Thymus (tissue), 11 donors: ENCODE measurements around the gene FBXL4. TPM values are rescaled to one million over a fixed set of nuclear protein-coding genes. Genes with fewer than 3 reads are reported as not detected.
A peak's percentile ranks its signal among the peaks of the same experiment; 100 is the strongest.

ENCODE experiments used
- DNase-seq, 9 donors: peaks; one replicate each; pipeline ENCODE4 v3.0.0-alpha.2; 2013; ENCODE audit warnings: low spot score in 9 of 9, low read depth in 6 of 9, missing footprints in 1 of 9
- H3K27ac ChIP-seq, 2 donors: one replicate each; pipeline ENCODE4 v1.5.1; 2013; ENCODE audit warnings: control low read depth in 1 of 2, low read depth in 1 of 2, low read length in 1 of 2, mild to moderate bottlenecking in 1 of 2, moderate library complexity in 1 of 2
- H3K27me3 ChIP-seq, 2 donors: one replicate each; pipeline ENCODE4 v1.5.1; 2013; ENCODE audit warnings: low read length in 1 of 2; ENCODE audit not compliant: control insufficient read depth in 2 of 2, insufficient read depth in 1 of 2
- H3K36me3 ChIP-seq, 2 donors: one replicate each; pipeline ENCODE4 v1.5.1; 2013; ENCODE audit warnings: low read length in 1 of 2, mild to moderate bottlenecking in 1 of 2, moderate library complexity in 1 of 2; ENCODE audit not compliant: control insufficient read depth in 2 of 2, insufficient read depth in 2 of 2
- H3K4me1 ChIP-seq, 2 donors: one replicate each; pipeline ENCODE4 v1.5.1; 2013; ENCODE audit warnings: low read length in 2 of 2; ENCODE audit not compliant: control insufficient read depth in 2 of 2, insufficient read depth in 2 of 2
- H3K4me3 ChIP-seq, 2 donors: one replicate each; pipeline ENCODE4 v1.5.1; 2013; ENCODE audit warnings: low read length in 2 of 2, control low read depth in 1 of 2, mild to moderate bottlenecking in 1 of 2
- H3K9me3 ChIP-seq, 2 donors: one replicate each; pipeline ENCODE4 v1.5.1; 2013; ENCODE audit warnings: low read length in 1 of 2, mild to moderate bottlenecking in 1 of 2; ENCODE audit not compliant: control insufficient read depth in 2 of 2, insufficient read depth in 1 of 2
- WGBS: extraction: QIAGEN DNeasy Blood & Tissue Kit; methylation state at CpG from one replicate; pipeline ENCODE4 v1.1.7; 2013; 5-methylcytosine and 5-hydroxymethylcytosine counted together
- polyA plus RNA-seq: library from polyadenylated mRNA; stranded (reverse); fragments of 200-250 nt; gene quantifications from one replicate; pipeline ENCODE4 v1.2.3, GENCODE V29; 2013
- total RNA-seq: library from RNA; stranded (reverse); fragments of 120-200 nt; gene quantifications from one replicate; pipeline ENCODE4 v1.2.4, GENCODE V29; 2013
- donor health status: healthy.

The FBXL4 gene
- total and polyA plus RNA-seq, 2 donors: 10.7 to 13.5 TPM

DNA sequence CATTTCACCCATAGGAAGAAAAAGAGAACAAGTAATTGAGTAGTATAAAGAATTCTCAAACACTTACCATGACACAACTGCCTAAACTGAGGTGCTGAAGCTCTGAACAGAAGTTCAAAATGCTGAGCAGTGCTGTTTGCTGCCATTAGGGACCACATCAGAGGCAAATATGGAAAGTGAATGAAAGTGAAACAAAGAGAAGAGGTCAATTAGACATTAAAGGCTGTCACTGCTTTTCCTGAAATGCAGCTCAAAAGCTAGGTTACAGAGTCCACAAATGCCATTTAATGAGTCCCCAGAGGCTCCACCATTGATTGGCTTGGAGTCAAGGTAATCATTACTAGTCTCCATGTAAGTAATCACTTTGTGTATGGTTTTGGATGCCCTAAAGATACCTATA is 67.3 kb downstream of the FBXL4 start:
- Histone ChIP-seq H3K36me3 (peaks cover 0 to 12% of the 10 kb centered on the region in 2 donors), H3K27me3 (no peaks in the 10 kb centered on the region), H3K9me3 (no peaks in the 10 kb centered on the region), H3K27ac (no peak overlapping the region), H3K4me3 (no peak overlapping the region), H3K4me1 (no peaks in the 10 kb centered on the region)
- DNase-seq: peak in 1 of 9 donors; percentile 13

DNA sequence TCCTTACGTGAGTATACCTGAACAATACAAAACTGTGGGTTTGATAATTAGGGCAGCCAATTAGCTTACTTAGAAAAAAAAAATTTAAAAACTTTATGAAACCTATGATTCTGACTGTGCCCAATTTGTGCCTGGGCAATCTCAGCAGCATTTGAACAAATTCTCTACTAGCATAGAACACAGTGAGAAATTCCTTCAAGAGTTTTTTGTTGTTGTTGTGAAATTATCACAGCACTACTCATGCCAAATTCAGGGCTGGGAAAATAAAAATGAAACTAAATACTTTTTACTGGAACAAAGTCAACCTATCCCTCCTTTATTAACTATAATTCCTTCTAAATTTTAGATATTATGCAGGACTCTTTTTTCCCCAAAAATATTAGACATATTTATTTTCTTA is 70.5 kb downstream of the FBXL4 start:
- Histone ChIP-seq H3K9me3 (no peaks in the 10 kb centered on the region), H3K4me3 (no peak overlapping the region), H3K4me1 (no peaks in the 10 kb centered on the region), H3K36me3 (peaks cover 0 to 12% of the 10 kb centered on the region in 2 donors), H3K27ac (no peak overlapping the region), H3K27me3 (no peaks in the 10 kb centered on the region)
- no peak for DNase-seq
- WGBS: 0% methylated on average over 1 of the region's 1 CpG

DNA sequence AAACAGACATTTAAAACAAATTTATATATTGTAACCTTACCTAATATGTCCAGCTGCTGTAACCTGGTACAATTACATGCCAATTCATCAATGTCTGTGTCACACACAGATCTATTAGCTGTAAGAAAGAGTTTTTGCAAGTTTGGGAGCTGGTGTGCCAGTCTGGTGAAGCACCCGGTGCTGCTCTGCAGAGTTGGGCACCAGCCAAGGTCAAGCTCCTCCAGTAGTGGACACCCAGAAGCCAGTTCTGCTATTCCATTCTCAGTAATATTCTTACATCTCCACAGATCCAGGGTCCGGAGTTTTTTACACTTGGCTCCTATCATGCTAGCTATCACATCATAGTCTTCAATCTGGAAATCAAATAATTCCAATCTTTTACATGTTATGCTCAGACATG is 72.4 kb downstream of the FBXL4 start:
- 96% methylated on average over 2 of the region's 2 CpGs for WGBS
- Histone ChIP-seq H3K27ac (no peak overlapping the region), H3K36me3 (peaks cover 0 to 8% of the 10 kb centered on the region in 2 donors), H3K4me3 (no peak overlapping the region), H3K9me3 (no peaks in the 10 kb centered on the region), H3K4me1 (no peaks in the 10 kb centered on the region), H3K27me3 (no peaks in the 10 kb centered on the region)
- no peak for DNase-seq

DNA sequence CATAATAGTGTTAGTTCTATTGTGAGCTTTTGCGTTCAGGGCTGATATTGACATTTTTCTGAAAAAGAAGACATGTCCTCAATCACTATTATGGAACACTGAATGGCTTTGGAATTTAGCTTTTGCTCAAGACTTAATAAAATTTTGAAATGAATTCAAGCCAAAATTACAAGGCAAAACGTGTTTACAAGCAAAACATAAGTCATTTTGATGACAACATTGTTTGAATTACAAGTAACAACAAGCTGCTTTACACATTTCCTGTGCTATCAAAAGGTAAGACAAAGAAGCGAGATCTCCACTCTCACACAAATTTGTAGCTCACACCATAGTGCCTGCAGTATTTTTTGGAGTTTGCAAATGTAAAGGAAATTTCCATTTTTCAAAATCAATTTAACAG is 75.9 kb downstream of the FBXL4 start:
- 94% methylated on average over 3 of the region's 3 CpGs for WGBS
- peaks cover 0 to 2% of the 10 kb centered on the region in 2 donors for H3K36me3 ChIP-seq
- H3K27me3 ChIP-seq: no peaks in the 10 kb centered on the region
- DNase-seq: no peak
- no peak overlapping the region for H3K4me3 ChIP-seq
- no peaks in the 10 kb centered on the region for H3K4me1 ChIP-seq
- H3K9me3 ChIP-seq: no peaks in the 10 kb centered on the region
- H3K27ac ChIP-seq: no peak overlapping the region

DNA sequence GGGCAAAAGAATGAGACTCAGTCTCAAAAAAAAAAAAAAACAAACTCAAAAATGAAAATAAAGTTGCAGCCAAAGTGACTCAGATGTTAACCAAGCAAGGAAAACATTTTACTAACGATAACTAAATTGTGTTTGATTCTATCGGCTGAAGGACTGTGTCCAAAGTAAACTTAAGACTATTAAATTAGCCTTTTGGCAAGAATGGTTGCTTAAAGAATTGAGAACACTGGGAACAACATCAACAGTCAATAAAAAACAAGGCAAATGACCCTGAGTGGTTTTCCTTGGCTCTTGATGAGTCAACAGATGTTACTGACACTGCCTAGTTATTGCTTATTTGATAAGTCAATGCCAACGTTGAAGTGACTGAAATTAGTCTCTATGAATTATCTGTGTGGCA is 76.7 kb downstream of the FBXL4 start:
- H3K4me1 ChIP-seq: no peaks in the 10 kb centered on the region
- no peak for DNase-seq
- no peaks in the 10 kb centered on the region for H3K27me3 ChIP-seq
- H3K4me3 ChIP-seq: no peak overlapping the region
- 94% methylated on average over 3 of the region's 3 CpGs for WGBS
- H3K36me3 ChIP-seq: no peaks in the 10 kb centered on the region
- no peak overlapping the region for H3K27ac ChIP-seq
- H3K9me3 ChIP-seq: no peaks in the 10 kb centered on the region

DNA sequence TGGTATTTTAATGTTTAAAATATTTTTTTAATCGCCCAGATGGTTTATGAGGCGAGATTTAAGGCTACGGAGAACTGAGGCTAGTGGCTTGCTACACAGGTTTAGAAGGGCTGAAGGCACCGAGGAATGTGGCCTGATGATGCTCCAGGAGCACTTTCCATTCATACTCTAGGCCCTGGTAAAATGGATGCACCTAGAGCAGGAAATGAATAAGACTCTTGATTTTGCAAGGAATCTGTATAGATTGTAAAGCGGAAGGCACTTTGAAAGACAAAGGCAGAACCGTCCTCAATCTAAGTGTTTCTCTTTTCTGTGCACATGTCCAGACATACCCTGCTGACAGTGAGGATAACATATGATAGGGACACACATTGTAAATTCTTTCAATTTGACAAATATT is 83.2 kb downstream of the FBXL4 start:
- no peaks in the 10 kb centered on the region for H3K27me3 ChIP-seq
- H3K9me3 ChIP-seq: no peaks in the 10 kb centered on the region
- no peak overlapping the region for H3K4me3 ChIP-seq
- over 99% methylated on average over 6 of the region's 6 CpGs for WGBS
- DNase-seq: no peak
- no peak overlapping the region for H3K27ac ChIP-seq
- H3K36me3 ChIP-seq: no peaks in the 10 kb centered on the region
- H3K4me1 ChIP-seq: no peaks in the 10 kb centered on the region

DNA sequence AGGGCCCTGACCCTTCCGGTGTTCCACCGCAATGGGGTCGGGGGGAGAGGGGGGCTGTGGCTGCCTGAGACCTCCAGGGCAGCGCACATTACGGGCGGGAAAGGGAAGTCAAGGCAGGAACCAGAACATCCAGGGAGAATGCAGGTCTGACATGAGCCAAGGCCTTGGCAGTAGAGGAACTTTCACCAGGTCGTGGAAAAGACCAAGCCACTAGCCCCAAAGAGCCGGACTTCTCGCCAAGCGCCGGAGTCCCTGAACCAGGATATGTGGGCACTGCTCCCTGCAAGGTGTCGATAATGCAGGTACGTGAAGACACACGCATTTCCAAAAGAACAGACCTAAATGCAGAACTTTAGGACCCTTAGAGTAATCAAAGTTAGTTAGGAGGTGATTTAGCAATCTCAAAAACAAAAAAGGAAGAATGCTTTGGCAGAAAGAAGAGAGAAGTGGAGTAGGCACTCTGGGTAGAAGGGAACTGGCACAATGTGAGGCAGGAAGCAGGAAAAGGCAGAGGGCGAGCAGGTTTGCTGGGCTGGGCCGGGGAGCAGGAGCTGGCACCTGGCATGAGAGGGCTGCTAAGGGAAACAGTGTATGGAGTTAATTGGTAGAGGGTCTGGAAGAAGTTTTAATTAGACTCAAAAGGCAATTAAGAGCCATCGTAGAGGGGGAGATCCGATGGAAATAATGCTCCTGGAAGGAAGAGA is 99.1 kb downstream of the FBXL4 start:
- H3K4me3 ChIP-seq: no peak overlapping the region
- peaks cover 0 to 6% of the 10 kb centered on the region in 2 donors for H3K9me3 ChIP-seq
- peaks cover 51 to 74% of the 10 kb centered on the region in 2 donors for H3K27me3 ChIP-seq
- H3K36me3 ChIP-seq: no peaks in the 10 kb centered on the region
- H3K4me1 ChIP-seq: peaks cover 3 to 11% of the 10 kb centered on the region in 2 donors
- 27% methylated on average over 18 of the region's 18 CpGs for WGBS
- no peak for DNase-seq
- H3K27ac ChIP-seq: no peak overlapping the region

DNA sequence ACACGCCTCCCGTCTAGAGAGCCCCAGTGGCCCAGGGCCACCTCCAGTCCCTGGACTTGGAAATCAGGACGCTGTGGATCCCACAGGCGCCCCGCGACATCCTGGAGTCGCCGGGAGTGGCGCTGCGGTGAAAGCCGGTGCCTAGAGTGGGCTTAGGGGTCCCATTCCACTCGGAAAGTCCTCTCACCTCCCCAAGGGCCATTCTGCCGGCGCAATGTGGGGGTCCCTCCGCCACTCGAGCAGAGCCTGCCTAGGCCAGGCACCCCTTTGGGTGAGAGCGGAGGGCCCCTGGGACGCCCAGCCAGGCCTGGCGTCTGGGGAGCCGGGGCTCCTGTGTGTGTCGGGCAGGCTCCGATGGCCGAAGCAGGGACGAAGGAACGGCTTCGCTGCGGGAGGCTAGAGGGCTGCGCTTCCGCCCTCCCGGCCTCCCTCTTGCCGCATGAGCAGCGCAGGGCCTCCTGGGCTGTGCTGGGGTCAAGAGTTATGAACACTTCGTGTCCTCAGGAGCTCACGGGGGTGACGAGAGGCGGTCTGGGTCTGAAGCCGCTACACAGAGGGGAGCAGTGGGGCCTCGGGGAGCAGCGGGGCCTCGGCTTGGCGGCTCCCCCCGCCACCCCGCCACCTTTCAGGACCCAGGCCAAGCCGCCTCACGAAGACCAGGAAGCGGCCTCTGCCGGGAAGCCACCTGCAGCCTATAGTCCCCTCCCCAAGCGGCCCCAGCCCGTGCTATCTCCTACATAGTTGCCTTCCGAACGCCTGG is 99.8 kb downstream of the FBXL4 start:
- H3K9me3 ChIP-seq: peaks cover 1 to 11% of the 10 kb centered on the region in 2 donors
- H3K36me3 ChIP-seq: no peaks in the 10 kb centered on the region
- no peak for DNase-seq
- WGBS: 4% methylated on average over 51 of the region's 51 CpGs
- peaks cover 59 to 81% of the 10 kb centered on the region in 2 donors for H3K27me3 ChIP-seq
- H3K4me1 ChIP-seq: peaks cover 3 to 11% of the 10 kb centered on the region in 2 donors
- peak overlapping the region in 1 of 2 donors; percentile 24 for H3K4me3 ChIP-seq
- no peak overlapping the region for H3K27ac ChIP-seq

DNA sequence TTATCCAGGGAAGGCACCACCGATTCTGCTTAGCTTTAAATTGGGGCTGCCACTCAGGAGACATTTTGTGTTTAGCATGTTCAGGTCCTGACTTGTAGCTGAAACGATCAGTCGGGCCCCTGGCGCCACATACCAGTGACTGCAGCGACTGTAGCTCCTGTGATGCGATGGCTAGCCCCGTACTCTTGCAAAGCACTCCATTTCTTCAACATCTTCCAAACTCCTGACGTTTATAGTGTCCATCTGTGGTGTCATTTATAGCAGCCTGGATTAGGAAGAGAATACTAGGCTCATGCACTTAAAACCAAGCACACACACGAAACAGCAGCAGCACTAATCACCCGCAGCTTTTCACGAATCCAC is 100.3 kb downstream of the FBXL4 start:
- H3K27ac ChIP-seq: no peak overlapping the region
- no peaks in the 10 kb centered on the region for H3K36me3 ChIP-seq
- DNase-seq: no peak
- H3K4me1 ChIP-seq: peaks cover 3 to 11% of the 10 kb centered on the region in 2 donors
- H3K4me3 ChIP-seq: no peak overlapping the region
- 25% methylated on average over 11 of the region's 11 CpGs for WGBS
- H3K9me3 ChIP-seq: peaks cover 1 to 11% of the 10 kb centered on the region in 2 donors
- H3K27me3 ChIP-seq: peaks cover 64 to 86% of the 10 kb centered on the region in 2 donors
